HS-27A (cell line): Measurements from ENCODE around the gene GPD1.
"Not testable (repeated sequence)": the region's sequence is repeated elsewhere in the genome, so short reads cannot be mapped to it uniquely, and the experiment has no call there.

ENCODE experiments used
- DNase-seq: peaks from one replicate; pipeline ENCODE4 v3.0.0-alpha.2; 2012; ENCODE audit warnings: low read depth, missing footprints

GPD1 gene

GRCh38 chr12:50073712-50074111 lies 30.1 kb upstream of the GPD1 start:
- DNase-seq = no peak

GRCh38 chr12:50074936-50075807 lies 28.6 kb upstream of the GPD1 start:
- DNase-seq = peak; percentile 56

- DNase-seq = no peak
Observed at GRCh38 chr12:50075808-50076170, 28.0 kb upstream of the GPD1 start.

GRCh38 chr12:50077099-50077498 lies 26.7 kb upstream of the GPD1 start:
- DNase-seq = no peak

GRCh38 chr12:50078281-50078680 lies 25.5 kb upstream of the GPD1 start:
- no peak for DNase-seq

- DNase-seq = no peak
Observed at GRCh38 chr12:50079771-50080170, 24.0 kb upstream of the GPD1 start.

- no peak for DNase-seq
Observed at GRCh38 chr12:50081096-50081808, 22.6 kb upstream of the GPD1 start.

GRCh38 chr12:50082644-50083043 lies 21.2 kb upstream of the GPD1 start:
- DNase-seq = no peak

- no peak for DNase-seq
Observed at GRCh38 chr12:50083301-50083700, 20.5 kb upstream of the GPD1 start.

GRCh38 chr12:50084409-50084774 lies 19.4 kb upstream of the GPD1 start:
- not testable (repeated sequence) for DNase-seq

GRCh38 chr12:50084775-50085614 lies 18.8 kb upstream of the GPD1 start, which contains the start of gene SMARCD1:
SMARCD1 (plus strand) TSS chr12:50085342; CDS start chr12:50085370, 28 bp downstream.
- peak; percentile 77 for DNase-seq

- no peak for DNase-seq
Observed at GRCh38 chr12:50085615-50086072, 18.2 kb upstream of the GPD1 start.

- DNase-seq = no peak
Observed at GRCh38 chr12:50086148-50086547, 17.7 kb upstream of the GPD1 start.

- no peak for DNase-seq
Observed at GRCh38 chr12:50087151-50087550, 16.7 kb upstream of the GPD1 start.

GRCh38 chr12:50087995-50088394 lies 15.8 kb upstream of the GPD1 start:
- no peak for DNase-seq

GRCh38 chr12:50088577-50089335 lies 15.1 kb upstream of the GPD1 start:
- no peak for DNase-seq

- DNase-seq = no peak
Observed at GRCh38 chr12:50089730-50090129, 14.1 kb upstream of the GPD1 start.

- DNase-seq = no peak
Observed at GRCh38 chr12:50090391-50090790, 13.4 kb upstream of the GPD1 start.

GRCh38 chr12:50097952-50098351 lies 5.9 kb upstream of the GPD1 start:
- DNase-seq = no peak

- no peak for DNase-seq
Observed at GRCh38 chr12:50099302-50100008, 4.4 kb upstream of the GPD1 start.

GRCh38 chr12:50100561-50100960 lies 3.2 kb upstream of the GPD1 start:
- no peak for DNase-seq
